Smooth muscle cell (in vitro differentiated cells): Measurements from ENCODE around the gene UQCC2. TPM values are rescaled to one million over a fixed set of nuclear protein-coding genes. Genes with fewer than 3 reads are reported as not detected.

Source experiments
- DNase-seq: peaks from one replicate; lab custom pipeline; 2025; ENCODE audit not compliant: unreplicated experiment; lab: John Stamatoyannopoulos, UW
- H2AFZ ChIP-seq: fragments of 200-600 bp; sonication (generic); 2 replicates; pipeline ENCODE4 v1.6.0; 2016; ENCODE audit warnings: antibody characterized with exemption, low read depth, mild to moderate bottlenecking
- H3F3A ChIP-seq: fragments of 200-600 bp; sonication (generic); 2 replicates; pipeline ENCODE4 v1.6.0; 2017; ENCODE audit warnings: antibody characterized with exemption, low read depth
- H3K27ac ChIP-seq: fragments of 200-600 bp; sonication (generic); 2 replicates; pipeline ENCODE4 v1.5.1; 2016; ENCODE audit warnings: low read depth, mild to moderate bottlenecking
- H3K27me3 ChIP-seq: fragments of 200-600 bp; sonication (generic); 2 replicates; pipeline ENCODE4 v1.6.1; 2016; ENCODE audit warnings: low read depth, mild to moderate bottlenecking
- H3K36me3 ChIP-seq: fragments of 200-600 bp; sonication (generic); 2 replicates; pipeline ENCODE4 v1.5.1; 2016; ENCODE audit warnings: low read depth
- H3K4me1 ChIP-seq: fragments of 200-600 bp; sonication (generic); 2 replicates; pipeline ENCODE4 v1.5.1; 2016; ENCODE audit warnings: low read depth
- H3K4me2 ChIP-seq: fragments of 200-600 bp; sonication (generic); 2 replicates; pipeline ENCODE4 v1.6.0; 2016; ENCODE audit warnings: mild to moderate bottlenecking
- H3K4me3 ChIP-seq: fragments of 200-600 bp; sonication (generic); 2 replicates; pipeline ENCODE4 v1.5.1; 2016; ENCODE audit warnings: mild to moderate bottlenecking
- H3K79me2 ChIP-seq: fragments of 200-600 bp; sonication (generic); 2 replicates; pipeline ENCODE4 v1.6.0; 2016; ENCODE audit warnings: low read depth, mild to moderate bottlenecking
- H3K9ac ChIP-seq: fragments of 200-600 bp; sonication (generic); 2 replicates; pipeline ENCODE4 v1.6.0; 2016; ENCODE audit warnings: low read depth
- H3K9me3 ChIP-seq: fragments of 200-600 bp; sonication (generic); replicated peaks from 2 replicates; pipeline ENCODE4 v1.5.1; 2016; ENCODE audit warnings: low read depth
- H4K20me1 ChIP-seq: fragments of 200-600 bp; sonication (generic); 2 replicates; pipeline ENCODE4 v1.6.0; 2016; ENCODE audit warnings: low read depth
- CTCF ChIP-seq: fragments of 200-600 bp; sonication (generic); IDR thresholded peaks from 2 replicates; pipeline ENCODE4 v1.5.1; 2017; ENCODE audit warnings: borderline replicate concordance, mild to moderate bottlenecking, antibody characterized with exemption; ENCODE audit not compliant: insufficient read depth, poor library complexity, severe bottlenecking
- WGBS: methylation state at CpG from one replicate; pipeline ENCODE4 v1.1.7; 2016; ENCODE audit warnings: low lambda C conversion rate; 5-methylcytosine and 5-hydroxymethylcytosine counted together
- polyA plus RNA-seq: library from polyadenylated mRNA; unstranded; fragments of >200 nt; fragmentation: Nextera tagmentation; extraction: Ambion mirVana; gene quantifications from 2 replicates; pipeline ENCODE4 v1.2.1, GENCODE V29; 2016
- total RNA-seq: library from RNA; depleted of rRNA; stranded (reverse); fragments of >200 nt; gene quantifications from 2 replicates; pipeline ENCODE4 v1.2.3, GENCODE V29; 2014

The UQCC2 gene
- total and polyA plus RNA-seq, 2 experiments from 2014 or later: 67.3 to 208 TPM

GRCh38 chr6:33716379-33716778 is 4.9 kb upstream of the UQCC2 start:
- Histone ChIP-seq H4K20me1 (no peaks in the 10 kb centered on the region), H3K4me2 (no peak overlapping the region), H3K4me1 (no peaks in the 10 kb centered on the region), H3K9me3 (no peaks in the 10 kb centered on the region), H3K27ac (no peak overlapping the region), H2AFZ (no peak overlapping the region), H3F3A (no peaks in the 10 kb centered on the region), H3K9ac (no peak overlapping the region), H3K27me3 (no peaks in the 10 kb centered on the region), H3K4me3 (no peak overlapping the region), H3K36me3 (no peaks in the 10 kb centered on the region), H3K79me2 (no peaks in the 10 kb centered on the region)
- 75% methylated on average over 7 of the region's 7 CpGs for WGBS
- no peak for TF ChIP-seq CTCF
- no peak for DNase-seq

GRCh38 chr6:33714385-33715040 is 3.0 kb upstream of the UQCC2 start:
- Histone ChIP-seq H3F3A (no peaks in the 10 kb centered on the region), H3K4me3 (no peak overlapping the region), H3K36me3 (no peaks in the 10 kb centered on the region), H2AFZ (no peak overlapping the region), H3K4me1 (peaks cover 6% of the 10 kb centered on the region), H3K9me3 (no peaks in the 10 kb centered on the region), H3K9ac (no peak overlapping the region), H3K79me2 (peaks cover 10% of the 10 kb centered on the region), H3K27me3 (no peaks in the 10 kb centered on the region), H3K4me2 (no peak overlapping the region), H4K20me1 (no peaks in the 10 kb centered on the region), H3K27ac (no peak overlapping the region)
- 97% methylated on average over 7 of the region's 7 CpGs for WGBS
- DNase-seq: no peak
- TF ChIP-seq CTCF: no peak

GRCh38 chr6:33713786-33714185 is 2.3 kb upstream of the UQCC2 start:
- Histone ChIP-seq H3K9ac (no peak overlapping the region), H3K27me3 (no peaks in the 10 kb centered on the region), H3K9me3 (no peaks in the 10 kb centered on the region), H3K36me3 (no peaks in the 10 kb centered on the region), H2AFZ (no peak overlapping the region), H3K79me2 (peaks cover 10% of the 10 kb centered on the region), H3K4me2 (no peak overlapping the region), H3K27ac (no peak overlapping the region), H3F3A (no peaks in the 10 kb centered on the region), H4K20me1 (no peaks in the 10 kb centered on the region), H3K4me1 (peaks cover 6% of the 10 kb centered on the region), H3K4me3 (no peak overlapping the region)
- DNase-seq: no peak
- no peak for TF ChIP-seq CTCF
- WGBS: 94% methylated on average over 2 of the region's 2 CpGs

GRCh38 chr6:33712914-33713313 is 1.4 kb upstream of the UQCC2 start:
- WGBS: 96% methylated on average over 3 of the region's 3 CpGs
- Histone ChIP-seq H3K4me1 (peaks cover 6% of the 10 kb centered on the region), H3K36me3 (no peaks in the 10 kb centered on the region), H3K27ac (no peak overlapping the region), H3K4me3 (no peak overlapping the region), H3F3A (no peaks in the 10 kb centered on the region), H4K20me1 (no peaks in the 10 kb centered on the region), H3K27me3 (no peaks in the 10 kb centered on the region), H2AFZ (no peak overlapping the region), H3K9me3 (no peaks in the 10 kb centered on the region), H3K79me2 (peaks cover 10% of the 10 kb centered on the region), H3K4me2 (no peak overlapping the region), H3K9ac (no peak overlapping the region)
- no peak for DNase-seq
- no peak for TF ChIP-seq CTCF
